GM18873 (cell line): Measurements from ENCODE around the gene PSMG1.
"Not testable (repeated sequence)": the region's sequence is repeated elsewhere in the genome, so short reads cannot be mapped to it uniquely, and the experiment has no call there.

Source experiments
- ATAC-seq: cut with Tn5 transposase; IDR thresholded peaks from one replicate; pipeline ENCODE4 v1.9.1; 2021; ENCODE audit warnings: mild to moderate bottlenecking, moderate library complexity, moderate number of reproducible peaks; ENCODE audit not compliant: unreplicated experiment, low FRiP score

The PSMG1 gene

GRCh38 chr21:39183272-39184049 is at the start of gene PSMG1:
Gene PSMG1, minus strand, starts transcription at chr21:39183451. Its CDS starts 66 bp downstream, at chr21:39183385.
- ATAC-seq = peak; percentile 72

GRCh38 chr21:39232861-39233291 is 49.6 kb upstream of the PSMG1 start:
- no peak for ATAC-seq

- no peak for ATAC-seq
Observed at GRCh38 chr21:39224930-39225329, 41.7 kb upstream of the PSMG1 start.

GRCh38 chr21:39221997-39222486 is 38.8 kb upstream of the PSMG1 start:
- ATAC-seq = no peak

- ATAC-seq = no peak
Observed at GRCh38 chr21:39221282-39221996, 38.2 kb upstream of the PSMG1 start.

- ATAC-seq = not testable (repeated sequence)
Observed at GRCh38 chr21:39220875-39221274, 37.6 kb upstream of the PSMG1 start.

GRCh38 chr21:39220150-39220549 is 36.9 kb upstream of the PSMG1 start:
- no peak for ATAC-seq

- no peak for ATAC-seq
Observed at GRCh38 chr21:39218082-39218409, 34.8 kb upstream of the PSMG1 start.

- ATAC-seq = no peak
Observed at GRCh38 chr21:39217356-39218081, 34.3 kb upstream of the PSMG1 start.

- ATAC-seq = no peak
Observed at GRCh38 chr21:39216290-39216689, 33.0 kb upstream of the PSMG1 start.

GRCh38 chr21:39215078-39215477 is 31.8 kb upstream of the PSMG1 start:
- ATAC-seq = no peak

GRCh38 chr21:39209334-39209688 is 26.1 kb upstream of the PSMG1 start:
- no peak for ATAC-seq

- ATAC-seq = no peak
Observed at GRCh38 chr21:39208624-39209333, 25.5 kb upstream of the PSMG1 start.

- no peak for ATAC-seq
Observed at GRCh38 chr21:39204134-39204533, 20.9 kb upstream of the PSMG1 start.

GRCh38 chr21:39198800-39199199 is 15.5 kb upstream of the PSMG1 start:
- no peak for ATAC-seq

GRCh38 chr21:39197448-39198233 is 14.4 kb upstream of the PSMG1 start:
- no peak for ATAC-seq

GRCh38 chr21:39196838-39197237 is 13.6 kb upstream of the PSMG1 start:
- no peak for ATAC-seq

- no peak for ATAC-seq
Observed at GRCh38 chr21:39196310-39196709, 13.1 kb upstream of the PSMG1 start.

- ATAC-seq = no peak
Observed at GRCh38 chr21:39193380-39193779, 10.1 kb upstream of the PSMG1 start.
